Measurements from ENCODE around the gene FAM20A. TPM values are rescaled to one million over a fixed set of nuclear protein-coding genes. Genes with fewer than 3 reads are reported as not detected.

Gene FAM20A
- total RNA-seq, 6 experiments from 2014 or later = not detected

GRCh38 chr17:68507576-68507975 lies 93.6 kb downstream of the FAM20A start:
- Mint-ChIP-seq H3K4me1 (ENCODE audit: low read depth) (peaks cover 19% of the 10 kb centered on the region), H3K4me3 (no peak overlapping the region), H3K27me3 (ENCODE audit: insufficient read depth) (peaks cover 2% of the 10 kb centered on the region; the same call in 1 of the 2 replicates), H3K27ac (no peak overlapping the region), H3K36me3 (ENCODE audit: low read depth) (no peaks in the 10 kb centered on the region), H3K9me3 (no peaks in the 10 kb centered on the region)
- no peak for DNase-seq
- no peak for TF ChIP-seq CTCF (IDR thresholded peaks at IDR 0.05)

- DNase-seq = no peak
- no peak overlapping the region for H3K4me3 Mint-ChIP-seq
- no peaks in the 10 kb centered on the region for H3K36me3 Mint-ChIP-seq (ENCODE audit: low read depth)
- H3K4me1 Mint-ChIP-seq (ENCODE audit: low read depth) = peaks cover 13% of the 10 kb centered on the region
- H3K27me3 Mint-ChIP-seq (ENCODE audit: insufficient read depth) = peaks cover 10% of the 10 kb centered on the region
- no peak for TF ChIP-seq CTCF (IDR thresholded peaks at IDR 0.05)
- no peaks in the 10 kb centered on the region for H3K9me3 Mint-ChIP-seq
- H3K27ac Mint-ChIP-seq = no peak overlapping the region
Measured at GRCh38 chr17:68505951-68506350, 95.2 kb downstream of the FAM20A start.

GRCh38 chr17:68501074-68501473 lies 100.1 kb downstream of the FAM20A start:
- no peak for TF ChIP-seq CTCF (IDR thresholded peaks at IDR 0.05)
- H3K36me3 Mint-ChIP-seq (ENCODE audit: low read depth) = no peaks in the 10 kb centered on the region
- H3K27me3 Mint-ChIP-seq (ENCODE audit: insufficient read depth) = peaks cover 12% of the 10 kb centered on the region

GRCh38 chr17:68499587-68499986 lies 101.6 kb downstream of the FAM20A start:
- Mint-ChIP-seq H3K27me3 (ENCODE audit: insufficient read depth) (peaks cover 13% of the 10 kb centered on the region), H3K4me3 (no peak overlapping the region), H3K4me1 (ENCODE audit: low read depth) (no peaks in the 10 kb centered on the region), H3K36me3 (ENCODE audit: low read depth) (no peaks in the 10 kb centered on the region), H3K27ac (no peak overlapping the region), H3K9me3 (no peaks in the 10 kb centered on the region)
- DNase-seq = no peak
- TF ChIP-seq CTCF (IDR thresholded peaks at IDR 0.05) = no peak

More at GRCh38 chr17:68501074-68501473, 100.1 kb downstream of the FAM20A start:
- DNase-seq = no peak
- Mint-ChIP-seq H3K4me1 (ENCODE audit: low read depth) (no peaks in the 10 kb centered on the region), H3K9me3 (no peaks in the 10 kb centered on the region), H3K4me3 (no peak overlapping the region), H3K27ac (no peak overlapping the region)

- Mint-ChIP-seq H3K27ac (no peak overlapping the region), H3K27me3 (ENCODE audit: insufficient read depth) (peaks cover 13% of the 10 kb centered on the region), H3K4me3 (no peak overlapping the region), H3K36me3 (ENCODE audit: low read depth) (no peaks in the 10 kb centered on the region), H3K4me1 (ENCODE audit: low read depth) (no peaks in the 10 kb centered on the region), H3K9me3 (no peaks in the 10 kb centered on the region)
- TF ChIP-seq CTCF (IDR thresholded peaks at IDR 0.05) = no peak
- DNase-seq = no peak
Measured at GRCh38 chr17:68498479-68499326, 102.5 kb downstream of the FAM20A start.

Measured in HFFc6 (cell line).